ENCODE data around the gene ADAMTS15. TPM values are rescaled to one million over a fixed set of nuclear protein-coding genes. Genes with fewer than 3 reads are reported as not detected.

ADAMTS15 gene
- total and polyA plus RNA-seq, 10 of the 15 experiments (the other 5 are each of a cell fraction or from before 2014, with no cell fraction given), result not detected

DNA sequence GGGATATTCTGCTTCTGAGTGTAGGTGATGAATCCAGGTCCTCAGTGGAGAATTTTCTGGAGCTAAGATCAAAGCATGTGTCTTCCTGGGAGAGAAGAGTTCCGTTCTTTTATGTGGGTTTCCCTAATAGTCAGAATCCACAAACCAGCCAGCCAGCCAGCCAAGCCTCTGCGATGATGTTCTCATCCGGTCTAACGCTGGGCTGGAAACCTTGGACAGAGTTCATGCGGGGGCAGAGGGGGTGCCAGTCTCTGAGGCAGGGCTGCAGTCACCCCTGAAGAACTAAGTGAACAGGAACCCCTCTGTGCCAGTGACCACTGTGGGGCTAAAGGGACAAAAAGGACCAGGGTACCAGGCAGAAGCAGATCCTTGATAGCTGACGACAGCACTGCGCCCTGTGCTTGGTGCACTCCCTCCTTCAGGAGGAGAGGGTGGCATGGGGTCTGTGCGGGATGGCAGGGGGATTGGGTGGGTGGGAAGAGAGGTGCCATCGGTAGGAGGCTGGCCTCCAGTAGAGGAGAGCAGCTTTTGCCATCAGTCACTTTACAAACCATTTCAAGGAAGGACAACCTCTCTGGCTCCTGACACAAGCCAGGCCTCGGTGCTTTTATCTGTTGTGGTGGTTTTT lies 27.1 kb downstream of the ADAMTS15 start:
- Histone ChIP-seq H3K27ac (ENCODE audit: control insufficient read depth, insufficient read depth) (no peak overlapping the region), H3K4me3 (no peak overlapping the region), H3K9ac (ENCODE audit: control insufficient read depth, insufficient read depth, low read length) (no peak overlapping the region), H3K27me3 (replicated peaks in 1 of 2; ENCODE audit: control insufficient read depth in 2 of 2, insufficient read depth in 2 of 2, low read length in 1 of 2) (peaks cover 0 to 5% of the 10 kb centered on the region in 2 experiments; a peak in 1 of 4 replicates), H2AFZ (ENCODE audit: control insufficient read depth, low read depth, low read length) (no peak overlapping the region), H3K4me2 (ENCODE audit: control insufficient read depth, insufficient read depth) (no peak overlapping the region), H3K4me1 (ENCODE audit: control insufficient read depth, insufficient read depth, low read length) (no peaks in the 10 kb centered on the region), H3K79me2 (ENCODE audit: control insufficient read depth, insufficient read depth, low read length) (no peaks in the 10 kb centered on the region), H4K20me1 (ENCODE audit: control insufficient read depth, insufficient read depth) (no peaks in the 10 kb centered on the region), H3K9me3 (replicated peaks; ENCODE audit: control insufficient read depth, insufficient read depth, low read length) (no peaks in the 10 kb centered on the region), H3K36me3 (ENCODE audit: control insufficient read depth in 2 of 2, insufficient read depth in 2 of 2, low read length in 1 of 2) (no peaks in the 10 kb centered on the region)
- no TSS peak for BruUV-seq (replicated peaks)
- FAIRE-seq (no peak), DNase-seq (ENCODE audit: low read depth, low spot score) (no peak), ATAC-seq (no peak)
- intact Hi-C loops (cut with micrococcal nuclease; ENCODE audit: unreplicated experiment) (no loop called here), in situ Hi-C loops (cut with MboI) (no loop called here)
- RAD21 ChIA-PET (ENCODE audit: unreplicated experiment), result no interaction called here
- CTCF ChIA-PET, result interaction anchor here (0.6 to 1.1 kb wide), 2 partner anchors 28 to 262 kb away, joined by 3 read pairs; no protein-coding TSS in a partner anchor
- 46% methylated on average over 10 of the region's 10 CpGs for WGBS (ENCODE audit: insufficient coverage, insufficient replicate concordance, low lambda C conversion rate, missing lambda C conversion rate)
- SMC1A ChIA-PET (ENCODE audit: uncharacterized antibody, unreplicated experiment), result interaction anchor here (0.7 kb wide), 1 partner anchor 387 kb away, joined by 3 read pairs; no protein-coding TSS in a partner anchor
- POLR2A ChIA-PET, result no interaction called here
- TF ChIP-seq HDGF (IDR thresholded peaks at IDR 0.05) (no peak), IRF5 (IDR thresholded peaks at IDR 0.05; ENCODE audit: borderline replicate concordance) (no peak), KAT2A (conservative IDR thresholded peaks at IDR 0.05; ENCODE audit: control insufficient read depth, low read depth, low read length) (no peak), TCF12 (IDR thresholded peaks at IDR 0.05; ENCODE audit: low read depth, low read length) (no peak), NBN (IDR thresholded peaks at IDR 0.05) (no peak), STAT1 (conservative IDR thresholded peaks at IDR 0.05) (no peak), RUNX3 (IDR thresholded peaks at IDR 0.05; ENCODE audit: low read length) (no peak), TCF7 (IDR thresholded peaks at IDR 0.05; ENCODE audit: borderline replicate concordance) (no peak)
- TF ChIP-seq, protein P1, sequence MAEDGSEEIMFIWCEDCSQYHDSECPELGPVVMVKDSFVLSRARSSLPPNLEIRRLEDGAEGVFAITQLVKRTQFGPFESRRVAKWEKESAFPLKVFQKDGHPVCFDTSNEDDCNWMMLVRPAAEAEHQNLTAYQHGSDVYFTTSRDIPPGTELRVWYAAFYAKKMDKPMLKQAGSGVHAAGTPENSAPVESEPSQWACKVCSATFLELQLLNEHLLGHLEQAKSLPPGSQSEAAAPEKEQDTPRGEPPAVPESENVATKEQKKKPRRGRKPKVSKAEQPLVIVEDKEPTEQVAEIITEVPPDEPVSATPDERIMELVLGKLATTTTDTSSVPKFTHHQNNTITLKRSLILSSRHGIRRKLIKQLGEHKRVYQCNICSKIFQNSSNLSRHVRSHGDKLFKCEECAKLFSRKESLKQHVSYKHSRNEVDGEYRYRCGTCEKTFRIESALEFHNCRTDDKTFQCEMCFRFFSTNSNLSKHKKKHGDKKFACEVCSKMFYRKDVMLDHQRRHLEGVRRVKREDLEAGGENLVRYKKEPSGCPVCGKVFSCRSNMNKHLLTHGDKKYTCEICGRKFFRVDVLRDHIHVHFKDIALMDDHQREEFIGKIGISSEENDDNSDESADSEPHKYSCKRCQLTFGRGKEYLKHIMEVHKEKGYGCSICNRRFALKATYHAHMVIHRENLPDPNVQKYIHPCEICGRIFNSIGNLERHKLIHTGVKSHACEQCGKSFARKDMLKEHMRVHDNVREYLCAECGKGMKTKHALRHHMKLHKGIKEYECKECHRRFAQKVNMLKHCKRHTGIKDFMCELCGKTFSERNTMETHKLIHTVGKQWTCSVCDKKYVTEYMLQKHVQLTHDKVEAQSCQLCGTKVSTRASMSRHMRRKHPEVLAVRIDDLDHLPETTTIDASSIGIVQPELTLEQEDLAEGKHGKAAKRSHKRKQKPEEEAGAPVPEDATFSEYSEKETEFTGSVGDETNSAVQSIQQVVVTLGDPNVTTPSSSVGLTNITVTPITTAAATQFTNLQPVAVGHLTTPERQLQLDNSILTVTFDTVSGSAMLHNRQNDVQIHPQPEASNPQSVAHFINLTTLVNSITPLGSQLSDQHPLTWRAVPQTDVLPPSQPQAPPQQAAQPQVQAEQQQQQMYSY (CRISPR knock-in tag; IDR thresholded peaks at IDR 0.05), result no peak
- TF ChIP-seq, protein P2, sequence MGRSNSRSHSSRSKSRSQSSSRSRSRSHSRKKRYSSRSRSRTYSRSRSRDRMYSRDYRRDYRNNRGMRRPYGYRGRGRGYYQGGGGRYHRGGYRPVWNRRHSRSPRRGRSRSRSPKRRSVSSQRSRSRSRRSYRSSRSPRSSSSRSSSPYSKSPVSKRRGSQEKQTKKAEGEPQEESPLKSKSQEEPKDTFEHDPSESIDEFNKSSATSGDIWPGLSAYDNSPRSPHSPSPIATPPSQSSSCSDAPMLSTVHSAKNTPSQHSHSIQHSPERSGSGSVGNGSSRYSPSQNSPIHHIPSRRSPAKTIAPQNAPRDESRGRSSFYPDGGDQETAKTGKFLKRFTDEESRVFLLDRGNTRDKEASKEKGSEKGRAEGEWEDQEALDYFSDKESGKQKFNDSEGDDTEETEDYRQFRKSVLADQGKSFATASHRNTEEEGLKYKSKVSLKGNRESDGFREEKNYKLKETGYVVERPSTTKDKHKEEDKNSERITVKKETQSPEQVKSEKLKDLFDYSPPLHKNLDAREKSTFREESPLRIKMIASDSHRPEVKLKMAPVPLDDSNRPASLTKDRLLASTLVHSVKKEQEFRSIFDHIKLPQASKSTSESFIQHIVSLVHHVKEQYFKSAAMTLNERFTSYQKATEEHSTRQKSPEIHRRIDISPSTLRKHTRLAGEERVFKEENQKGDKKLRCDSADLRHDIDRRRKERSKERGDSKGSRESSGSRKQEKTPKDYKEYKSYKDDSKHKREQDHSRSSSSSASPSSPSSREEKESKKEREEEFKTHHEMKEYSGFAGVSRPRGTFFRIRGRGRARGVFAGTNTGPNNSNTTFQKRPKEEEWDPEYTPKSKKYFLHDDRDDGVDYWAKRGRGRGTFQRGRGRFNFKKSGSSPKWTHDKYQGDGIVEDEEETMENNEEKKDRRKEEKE (IDR thresholded peaks at IDR 0.05), result no peak
- TF ChIP-seq, protein P3, sequence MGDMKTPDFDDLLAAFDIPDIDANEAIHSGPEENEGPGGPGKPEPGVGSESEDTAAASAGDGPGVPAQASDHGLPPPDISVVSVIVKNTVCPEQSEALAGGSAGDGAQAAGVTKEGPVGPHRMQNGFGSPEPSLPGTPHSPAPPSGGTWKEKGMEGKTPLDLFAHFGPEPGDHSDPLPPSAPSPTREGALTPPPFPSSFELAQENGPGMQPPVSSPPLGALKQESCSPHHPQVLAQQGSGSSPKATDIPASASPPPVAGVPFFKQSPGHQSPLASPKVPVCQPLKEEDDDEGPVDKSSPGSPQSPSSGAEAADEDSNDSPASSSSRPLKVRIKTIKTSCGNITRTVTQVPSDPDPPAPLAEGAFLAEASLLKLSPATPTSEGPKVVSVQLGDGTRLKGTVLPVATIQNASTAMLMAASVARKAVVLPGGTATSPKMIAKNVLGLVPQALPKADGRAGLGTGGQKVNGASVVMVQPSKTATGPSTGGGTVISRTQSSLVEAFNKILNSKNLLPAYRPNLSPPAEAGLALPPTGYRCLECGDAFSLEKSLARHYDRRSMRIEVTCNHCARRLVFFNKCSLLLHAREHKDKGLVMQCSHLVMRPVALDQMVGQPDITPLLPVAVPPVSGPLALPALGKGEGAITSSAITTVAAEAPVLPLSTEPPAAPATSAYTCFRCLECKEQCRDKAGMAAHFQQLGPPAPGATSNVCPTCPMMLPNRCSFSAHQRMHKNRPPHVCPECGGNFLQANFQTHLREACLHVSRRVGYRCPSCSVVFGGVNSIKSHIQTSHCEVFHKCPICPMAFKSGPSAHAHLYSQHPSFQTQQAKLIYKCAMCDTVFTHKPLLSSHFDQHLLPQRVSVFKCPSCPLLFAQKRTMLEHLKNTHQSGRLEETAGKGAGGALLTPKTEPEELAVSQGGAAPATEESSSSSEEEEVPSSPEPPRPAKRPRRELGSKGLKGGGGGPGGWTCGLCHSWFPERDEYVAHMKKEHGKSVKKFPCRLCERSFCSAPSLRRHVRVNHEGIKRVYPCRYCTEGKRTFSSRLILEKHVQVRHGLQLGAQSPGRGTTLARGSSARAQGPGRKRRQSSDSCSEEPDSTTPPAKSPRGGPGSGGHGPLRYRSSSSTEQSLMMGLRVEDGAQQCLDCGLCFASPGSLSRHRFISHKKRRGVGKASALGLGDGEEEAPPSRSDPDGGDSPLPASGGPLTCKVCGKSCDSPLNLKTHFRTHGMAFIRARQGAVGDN (IDR thresholded peaks at IDR 0.05), result no peak
